ENCODE results near the gene SPDEF. TPM values are rescaled to one million over a fixed set of nuclear protein-coding genes. Genes with fewer than 3 reads are reported as not detected.
A peak's percentile ranks its signal among the peaks of the same experiment; 100 is the strongest.

The SPDEF gene
- total and polyA plus RNA-seq, 2 of the 13 experiments (the other 11 are each of a cell fraction or from before 2014, with no cell fraction given), result not detected

DNA sequence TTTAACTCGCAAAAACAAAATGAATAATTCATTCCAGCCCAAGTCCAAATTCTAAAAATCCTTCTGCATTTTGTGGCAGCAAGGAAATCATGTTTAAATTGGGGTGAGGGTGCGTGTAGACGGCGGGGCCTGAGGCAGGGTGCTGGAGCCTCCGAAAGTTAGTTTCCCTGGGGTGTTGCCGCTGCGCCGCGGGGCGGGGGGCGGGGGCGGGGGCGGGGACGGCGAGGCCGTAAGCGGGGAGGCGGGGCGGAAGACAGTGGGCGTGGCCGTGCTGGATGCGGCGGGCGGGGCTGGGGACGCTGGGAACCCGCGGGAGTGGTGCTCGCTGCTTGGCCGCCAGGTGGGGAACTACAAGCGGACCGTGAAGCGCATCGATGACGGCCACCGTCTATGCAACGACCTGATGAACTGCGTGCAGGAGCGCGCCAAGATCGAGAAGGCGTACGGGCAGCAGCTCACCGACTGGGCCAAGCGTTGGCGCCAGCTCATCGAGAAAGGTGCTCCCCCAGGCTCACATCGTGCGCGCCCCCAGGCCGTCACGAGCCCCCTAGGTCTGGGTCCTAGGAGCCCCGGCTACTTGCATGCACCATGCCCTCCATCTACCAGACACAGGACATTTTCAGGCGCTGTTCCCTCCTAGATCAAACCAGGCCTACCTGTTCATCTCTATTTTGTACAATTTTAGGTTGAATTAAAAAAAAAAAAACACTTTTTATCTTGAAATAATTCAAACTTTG lies 29.0 kb downstream of the SPDEF start:
- WGBS (ENCODE audit: low lambda C conversion rate), result 12% methylated on average over 17 of the region's 53 CpGs
- FAIRE-seq (peak; percentile 92), DNase-seq (ENCODE audit: low spot score) (peak; percentile 86), ATAC-seq (peak; percentile 90)
- BruUV-seq (replicated peaks), result no TSS peak
- H3K27ac ChIP-seq (ENCODE audit: extremely low read length, insufficient read depth, low read length), result no peak overlapping the region
- H3K27me3 ChIP-seq (ENCODE audit: control insufficient read depth in 1 of 2, insufficient read depth in 2 of 2, low read length in 2 of 2), result peaks cover 10 to 54% of the 10 kb centered on the region in 2 experiments; a peak in 4 of 5 replicates
- H3K4me3 ChIP-seq (replicated peaks in 1 of 3; ENCODE audit: insufficient read depth in 1 of 3, low read depth in 2 of 3, low read length in 3 of 3), result peak overlapping the region; percentile 37 to 70 (median 42)
- H4K20me1 ChIP-seq (ENCODE audit: insufficient read depth, low read length), result no peaks in the 10 kb centered on the region
- H3K36me3 ChIP-seq (replicated peaks in 1 of 2; ENCODE audit: control insufficient read depth in 1 of 2, insufficient read depth in 2 of 2, low read length in 2 of 2), result no peaks in the 10 kb centered on the region
- no peaks in the 10 kb centered on the region for H3K9me3 ChIP-seq (ENCODE audit: low read length)
- no peaks in the 10 kb centered on the region for H3K79me2 ChIP-seq (ENCODE audit: insufficient read depth, low read length)
- in situ Hi-C loops (cut with HindIII; ENCODE audit: extremely low pct_ligation_motif_present, low pct_unique_long_range_greater_than_20kb), result loop anchor here (5.0 kb wide), 1 partner anchor 75 kb away; no protein-coding TSS in a partner anchor
- H2AFZ ChIP-seq (ENCODE audit: low read length), result no peak overlapping the region
- intact Hi-C loops (cut with micrococcal nuclease; ENCODE audit: unreplicated experiment), result loop anchor here (1.0 kb wide), 2 partner anchors 33 to 82 kb away; no protein-coding TSS in a partner anchor
- ChIA-PET POLR2A (no interaction called here), CTCF (ENCODE audit: low intra/inter-chr PET ratio, low total read pairs) (interaction anchor here (2.9 kb wide), 1 partner anchor 82 kb away, joined by 43 read pairs; no protein-coding TSS in a partner anchor)
- no peak overlapping the region; the same call in 1 of the 2 replicates for H3K9ac ChIP-seq (ENCODE audit: insufficient read depth, low read depth, low read length)
- peaks cover 36% of the 10 kb centered on the region for H3K4me1 ChIP-seq (ENCODE audit: insufficient read depth, low read length)
- H3K4me2 ChIP-seq (ENCODE audit: low read depth, low read length), result peak overlapping the region; percentile 96
- TF ChIP-seq GZF1 (CRISPR knock-in tag; IDR thresholded peaks at IDR 0.05) (no peak), ZKSCAN5 (CRISPR knock-in tag; IDR thresholded peaks at IDR 0.05) (0 out of 2 replicates have a peak, but pooled peaks have one; percentile 30), THAP11 (CRISPR knock-in tag; IDR thresholded peaks at IDR 0.05) (peak; percentile 56), ZNF691 (CRISPR knock-in tag; IDR thresholded peaks at IDR 0.05; ENCODE audit: borderline replicate concordance, low read depth) (peak; percentile 78; the same call in 1 of the 2 replicates), CHD4 (IDR thresholded peaks at IDR 0.05; ENCODE audit: borderline replicate concordance, low read length) (0 out of 2 replicates have a peak, but pooled peaks have one; percentile 38), GATAD2A (CRISPR knock-in tag; IDR thresholded peaks at IDR 0.05) (no peak), PBX3 (CRISPR knock-in tag; IDR thresholded peaks at IDR 0.05; ENCODE audit: borderline replicate concordance) (no peak), PAWR (CRISPR knock-in tag; IDR thresholded peaks at IDR 0.05; ENCODE audit: borderline replicate concordance) (no peak), ZBTB37 (CRISPR knock-in tag; IDR thresholded peaks at IDR 0.05) (no peak)
- TF ChIP-seq, protein P1, sequence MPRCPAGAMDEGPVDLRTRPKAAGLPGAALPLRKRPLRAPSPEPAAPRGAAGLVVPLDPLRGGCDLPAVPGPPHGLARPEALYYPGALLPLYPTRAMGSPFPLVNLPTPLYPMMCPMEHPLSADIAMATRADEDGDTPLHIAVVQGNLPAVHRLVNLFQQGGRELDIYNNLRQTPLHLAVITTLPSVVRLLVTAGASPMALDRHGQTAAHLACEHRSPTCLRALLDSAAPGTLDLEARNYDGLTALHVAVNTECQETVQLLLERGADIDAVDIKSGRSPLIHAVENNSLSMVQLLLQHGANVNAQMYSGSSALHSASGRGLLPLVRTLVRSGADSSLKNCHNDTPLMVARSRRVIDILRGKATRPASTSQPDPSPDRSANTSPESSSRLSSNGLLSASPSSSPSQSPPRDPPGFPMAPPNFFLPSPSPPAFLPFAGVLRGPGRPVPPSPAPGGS (CRISPR knock-in tag; IDR thresholded peaks at IDR 0.05), result no peak
- TF ChIP-seq, protein P2, sequence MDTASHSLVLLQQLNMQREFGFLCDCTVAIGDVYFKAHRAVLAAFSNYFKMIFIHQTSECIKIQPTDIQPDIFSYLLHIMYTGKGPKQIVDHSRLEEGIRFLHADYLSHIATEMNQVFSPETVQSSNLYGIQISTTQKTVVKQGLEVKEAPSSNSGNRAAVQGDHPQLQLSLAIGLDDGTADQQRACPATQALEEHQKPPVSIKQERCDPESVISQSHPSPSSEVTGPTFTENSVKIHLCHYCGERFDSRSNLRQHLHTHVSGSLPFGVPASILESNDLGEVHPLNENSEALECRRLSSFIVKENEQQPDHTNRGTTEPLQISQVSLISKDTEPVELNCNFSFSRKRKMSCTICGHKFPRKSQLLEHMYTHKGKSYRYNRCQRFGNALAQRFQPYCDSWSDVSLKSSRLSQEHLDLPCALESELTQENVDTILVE (CRISPR knock-in tag; IDR thresholded peaks at IDR 0.05), result peak; percentile 46; the same call in 1 of the 2 replicates
- TF ChIP-seq, protein P3, sequence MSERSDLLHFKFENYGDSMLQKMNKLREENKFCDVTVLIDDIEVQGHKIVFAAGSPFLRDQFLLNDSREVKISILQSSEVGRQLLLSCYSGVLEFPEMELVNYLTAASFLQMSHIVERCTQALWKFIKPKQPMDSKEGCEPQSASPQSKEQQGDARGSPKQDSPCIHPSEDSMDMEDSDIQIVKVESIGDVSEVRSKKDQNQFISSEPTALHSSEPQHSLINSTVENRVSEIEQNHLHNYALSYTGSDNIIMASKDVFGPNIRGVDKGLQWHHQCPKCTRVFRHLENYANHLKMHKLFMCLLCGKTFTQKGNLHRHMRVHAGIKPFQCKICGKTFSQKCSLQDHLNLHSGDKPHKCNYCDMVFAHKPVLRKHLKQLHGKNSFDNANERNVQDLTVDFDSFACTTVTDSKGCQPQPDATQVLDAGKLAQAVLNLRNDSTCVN (CRISPR knock-in tag; IDR thresholded peaks at IDR 0.05; ENCODE audit: borderline replicate concordance), result 0 out of 2 replicates have a peak, but pooled peaks have one; percentile 68
- TF ChIP-seq, protein P4, sequence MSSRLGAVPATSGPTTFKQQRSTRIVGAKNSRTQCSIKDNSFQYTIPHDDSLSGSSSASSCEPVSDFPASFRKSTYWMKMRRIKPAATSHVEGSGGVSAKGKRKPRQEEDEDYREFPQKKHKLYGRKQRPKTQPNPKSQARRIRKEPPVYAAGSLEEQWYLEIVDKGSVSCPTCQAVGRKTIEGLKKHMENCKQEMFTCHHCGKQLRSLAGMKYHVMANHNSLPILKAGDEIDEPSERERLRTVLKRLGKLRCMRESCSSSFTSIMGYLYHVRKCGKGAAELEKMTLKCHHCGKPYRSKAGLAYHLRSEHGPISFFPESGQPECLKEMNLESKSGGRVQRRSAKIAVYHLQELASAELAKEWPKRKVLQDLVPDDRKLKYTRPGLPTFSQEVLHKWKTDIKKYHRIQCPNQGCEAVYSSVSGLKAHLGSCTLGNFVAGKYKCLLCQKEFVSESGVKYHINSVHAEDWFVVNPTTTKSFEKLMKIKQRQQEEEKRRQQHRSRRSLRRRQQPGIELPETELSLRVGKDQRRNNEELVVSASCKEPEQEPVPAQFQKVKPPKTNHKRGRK (CRISPR knock-in tag; IDR thresholded peaks at IDR 0.05), result no peak

Measured in HepG2 (cell line).